HepG2 (cell line): Measurements from ENCODE around the gene CHCHD1. TPM values are rescaled to one million over a fixed set of nuclear protein-coding genes. Genes with fewer than 3 reads are reported as not detected.

Experiments
- IRF9 ChIP-seq: sonication (generic); formaldehyde crosslinking; IDR thresholded peaks from 2 replicates; pipeline ENCODE4 v1.8.0; 2022; ENCODE audit warnings: missing genetic modification reagents, mild to moderate bottlenecking, borderline replicate concordance
- KDM2A ChIP-seq: sonication (generic); formaldehyde crosslinking; IDR thresholded peaks from 2 replicates; pipeline ENCODE4 v1.4.0; 2020; ENCODE audit warnings: low read depth, missing genetic modification reagents, borderline replicate concordance
- MLLT10 ChIP-seq: sonication (generic); formaldehyde crosslinking; IDR thresholded peaks from 2 replicates; pipeline ENCODE4 v1.4.0; 2020; ENCODE audit warnings: missing genetic modification reagents
- MTERF4 ChIP-seq: sonication (generic); formaldehyde crosslinking; IDR thresholded peaks from 2 replicates; pipeline ENCODE4 v1.8.0; 2023; ENCODE audit warnings: mild to moderate bottlenecking, missing genetic modification reagents
- NRL ChIP-seq: sonication (generic); formaldehyde crosslinking; IDR thresholded peaks from 2 replicates; pipeline ENCODE4 v1.5.0; 2020; ENCODE audit warnings: missing genetic modification reagents, mild to moderate bottlenecking, moderate library complexity, borderline replicate concordance
- SNAI1 ChIP-seq: sonication (generic); formaldehyde crosslinking; IDR thresholded peaks from 2 replicates; pipeline ENCODE4 v1.5.0; 2020; ENCODE audit warnings: mild to moderate bottlenecking, missing genetic modification reagents, borderline replicate concordance
- SNAPC2 ChIP-seq: sonication (generic); formaldehyde crosslinking; IDR thresholded peaks from 2 replicates; pipeline ENCODE4 v1.8.1; 2022; ENCODE audit warnings: mild to moderate bottlenecking, missing genetic modification reagents
- ZBTB38 ChIP-seq: sonication (generic); formaldehyde crosslinking; IDR thresholded peaks from 2 replicates; pipeline ENCODE4 v1.5.1; 2020; ENCODE audit warnings: mild to moderate bottlenecking, missing genetic modification reagents
- ZFAT ChIP-seq: sonication (generic); formaldehyde crosslinking; conservative IDR thresholded peaks from 2 replicates; pipeline ENCODE4 v1.8.1; 2023; ENCODE audit warnings: missing genetic modification reagents, inconsistent platforms
- ZFP82 ChIP-seq: sonication (generic); formaldehyde crosslinking; IDR thresholded peaks from 2 replicates; pipeline ENCODE4 v1.5.1; 2020; ENCODE audit warnings: mild to moderate bottlenecking, missing genetic modification reagents, borderline replicate concordance
- ZNF260 ChIP-seq: sonication (generic); formaldehyde crosslinking; IDR thresholded peaks from 2 replicates; pipeline ENCODE4 v1.4.0; 2020; ENCODE audit warnings: missing genetic modification reagents, low read depth, mild to moderate bottlenecking, borderline replicate concordance
- ZNF441 ChIP-seq: sonication (generic); formaldehyde crosslinking; IDR thresholded peaks from 2 replicates; pipeline ENCODE4 v1.7.0; 2021; ENCODE audit warnings: missing genetic modification reagents, borderline replicate concordance
- ZNF446 ChIP-seq: sonication (generic); formaldehyde crosslinking; IDR thresholded peaks from 2 replicates; pipeline ENCODE4 v1.5.0; 2020; ENCODE audit warnings: mild to moderate bottlenecking, missing genetic modification reagents
- ZSCAN21 ChIP-seq: sonication (generic); formaldehyde crosslinking; IDR thresholded peaks from 2 replicates; pipeline ENCODE4 v1.8.0; 2022; ENCODE audit warnings: mild to moderate bottlenecking, missing genetic modification reagents, moderate library complexity, borderline replicate concordance
- ZXDC ChIP-seq: sonication (generic); formaldehyde crosslinking; IDR thresholded peaks from 2 replicates; pipeline ENCODE4 v1.5.0; 2020; ENCODE audit warnings: mild to moderate bottlenecking, missing genetic modification reagents
- polyA plus RNA-seq, 8 experiments: library from polyadenylated mRNA; depleted of rRNA in 3 of 8; stranded (reverse) in 7 of 8; unstranded in 1 of 8; fragments of >200 nt; fragmentation: Illumina TruSeq in 4 of 8; extraction: Trizol in 4 of 8; gene quantifications; 2 replicates each; pipeline versions ENCODE4 v1.2.1 to v1.2.3, GENCODE V29; 2011 to 2016; ENCODE audit warnings: low read depth in 4 of 8, missing spikeins in 1 of 8, mixed read lengths in 1 of 8; ENCODE audit not compliant: insufficient read depth in 1 of 8
- total RNA-seq, 5 experiments: library from RNA; depleted of rRNA; stranded (reverse); fragments of >200 nt; fragmentation: Illumina TruSeq; extraction: Trizol; gene quantifications; 2 replicates each; pipeline ENCODE4 v1.2.3, GENCODE V29; 2016; ENCODE audit warnings: low read depth in 1 of 5
- TF ChIP-seq, protein P1 (sequence below): sonication (generic); formaldehyde crosslinking; IDR thresholded peaks from 2 replicates; pipeline ENCODE4 v1.5.1; 2020; ENCODE audit warnings: mild to moderate bottlenecking, missing genetic modification reagents
- TF ChIP-seq, protein P2 (sequence below): IDR thresholded peaks from 2 replicates; pipeline ENCODE4 v1.6.1; 2016; ENCODE audit warnings: low read depth, control low read depth

Gene CHCHD1
- total and polyA plus RNA-seq, 2 of the 13 experiments (the other 11 are each of a cell fraction or from before 2014, with no cell fraction given): 36.9 to 71.2 TPM

DNA sequence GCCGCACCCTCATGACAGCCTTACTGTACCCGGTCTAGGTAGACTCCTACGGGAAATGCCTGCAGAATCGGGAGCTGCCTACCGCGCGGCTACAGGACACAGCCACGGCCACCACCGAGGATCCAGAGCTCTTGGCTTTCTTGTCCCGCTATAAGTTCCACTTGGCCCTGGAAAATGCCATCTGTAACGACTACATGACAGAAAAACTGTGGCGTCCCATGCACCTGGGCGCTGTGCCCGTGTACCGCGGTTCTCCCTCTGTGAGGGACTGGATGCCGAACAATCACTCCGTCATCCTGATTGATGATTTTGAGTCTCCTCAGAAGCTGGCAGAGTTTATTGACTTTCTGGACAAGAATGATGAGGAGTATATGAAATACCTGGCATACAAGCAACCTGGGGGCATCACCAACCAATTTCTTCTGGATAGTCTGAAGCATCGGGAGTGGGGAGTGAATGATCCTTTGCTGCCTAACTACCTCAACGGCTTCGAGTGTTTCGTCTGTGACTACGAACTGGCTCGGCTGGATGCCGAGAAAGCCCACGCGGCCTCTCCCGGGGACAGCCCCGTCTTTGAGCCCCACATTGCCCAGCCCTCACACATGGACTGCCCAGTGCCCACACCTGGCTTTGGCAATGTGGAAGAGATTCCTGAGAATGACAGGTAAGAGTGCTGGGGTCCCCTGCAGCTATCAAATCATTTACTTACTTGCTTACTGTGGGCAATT is 8.5 kb upstream of the CHCHD1 start (continued):
- TF ChIP-seq MTERF4 (CRISPR knock-in tag) (no peak), ZXDC (CRISPR knock-in tag) (0 out of 2 replicates have a peak, but pooled peaks have one; percentile 47), MLLT10 (CRISPR knock-in tag) (no peak), SNAI1 (CRISPR knock-in tag) (no peak), ZNF441 (0 out of 2 replicates have a peak, but pooled peaks have one; percentile 3), ZNF260 (CRISPR knock-in tag) (peak; percentile 18; the same call in 1 of the 2 replicates), SNAPC2 (CRISPR knock-in tag) (no peak), ZNF446 (peak; percentile 12; the same call in 1 of the 2 replicates), KDM2A (CRISPR knock-in tag) (no peak), ZFP82 (CRISPR knock-in tag) (no peak), ZBTB38 (peak; percentile 91), IRF9 (CRISPR knock-in tag) (no peak), ZFAT (CRISPR knock-in tag) (no peak), ZSCAN21 (CRISPR knock-in tag) (no peak), NRL (CRISPR knock-in tag) (0 out of 2 replicates have a peak, but pooled peaks have one; percentile 34)
- TF ChIP-seq, protein P1, sequence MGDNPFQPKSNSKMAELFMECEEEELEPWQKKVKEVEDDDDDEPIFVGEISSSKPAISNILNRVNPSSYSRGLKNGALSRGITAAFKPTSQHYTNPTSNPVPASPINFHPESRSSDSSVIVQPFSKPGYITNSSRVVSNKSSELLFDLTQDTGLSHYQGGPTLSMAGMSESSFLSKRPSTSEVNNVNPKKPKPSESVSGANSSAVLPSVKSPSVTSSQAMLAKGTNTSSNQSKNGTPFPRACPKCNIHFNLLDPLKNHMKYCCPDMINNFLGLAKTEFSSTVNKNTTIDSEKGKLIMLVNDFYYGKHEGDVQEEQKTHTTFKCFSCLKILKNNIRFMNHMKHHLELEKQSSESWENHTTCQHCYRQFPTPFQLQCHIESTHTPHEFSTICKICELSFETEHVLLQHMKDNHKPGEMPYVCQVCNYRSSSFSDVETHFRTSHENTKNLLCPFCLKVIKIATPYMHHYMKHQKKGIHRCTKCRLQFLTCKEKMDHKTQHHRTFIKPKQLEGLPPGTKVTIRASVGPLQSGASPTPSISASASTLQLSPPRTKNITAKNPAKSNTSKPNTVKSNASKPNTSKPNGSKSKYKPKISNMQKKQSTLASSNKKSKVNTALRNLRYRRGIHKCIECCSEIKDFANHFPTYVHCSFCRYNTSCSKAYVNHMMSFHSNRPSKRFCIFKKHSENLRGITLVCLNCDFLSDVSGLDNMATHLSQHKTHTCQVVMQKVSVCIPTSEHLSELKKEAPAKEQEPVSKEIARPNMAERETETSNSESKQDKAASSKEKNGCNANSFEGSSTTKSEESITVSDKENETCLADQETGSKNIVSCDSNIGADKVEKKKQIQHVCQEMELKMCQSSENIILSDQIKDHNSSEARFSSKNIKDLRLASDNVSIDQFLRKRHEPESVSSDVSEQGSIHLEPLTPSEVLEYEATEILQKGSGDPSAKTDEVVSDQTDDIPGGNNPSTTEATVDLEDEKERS (CRISPR knock-in tag): no peak
- TF ChIP-seq, protein P2, sequence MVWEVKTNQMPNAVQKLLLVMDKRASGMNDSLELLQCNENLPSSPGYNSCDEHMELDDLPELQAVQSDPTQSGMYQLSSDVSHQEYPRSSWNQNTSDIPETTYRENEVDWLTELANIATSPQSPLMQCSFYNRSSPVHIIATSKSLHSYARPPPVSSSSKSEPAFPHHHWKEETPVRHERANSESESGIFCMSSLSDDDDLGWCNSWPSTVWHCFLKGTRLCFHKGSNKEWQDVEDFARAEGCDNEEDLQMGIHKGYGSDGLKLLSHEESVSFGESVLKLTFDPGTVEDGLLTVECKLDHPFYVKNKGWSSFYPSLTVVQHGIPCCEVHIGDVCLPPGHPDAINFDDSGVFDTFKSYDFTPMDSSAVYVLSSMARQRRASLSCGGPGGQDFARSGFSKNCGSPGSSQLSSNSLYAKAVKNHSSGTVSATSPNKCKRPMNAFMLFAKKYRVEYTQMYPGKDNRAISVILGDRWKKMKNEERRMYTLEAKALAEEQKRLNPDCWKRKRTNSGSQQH: no peak
